ENCODE results near the gene FOXA1. TPM values are rescaled to one million over a fixed set of nuclear protein-coding genes. Genes with fewer than 3 reads are reported as not detected.

FOXA1 gene
- total and polyA plus RNA-seq, 9 donors = 0.12 to 2.9 (median 0.31) TPM; not detected in 6

GRCh38 chr14:37587131-37587803 lies 7.8 kb downstream of the FOXA1 start:
- intact Hi-C loops (cut with DNase I) = no loop called here
- peaks cover 5% of the 10 kb centered on the region for H3K27me3 ChIP-seq
- no peak overlapping the region for H3K4me3 ChIP-seq
- no peaks in the 10 kb centered on the region for H3K36me3 ChIP-seq
- peaks cover 3% of the 10 kb centered on the region for H3K4me1 ChIP-seq (ENCODE audit: insufficient read depth)
- 11 to 16% (median 16%) methylated on average over 4 of the region's 4 CpGs for WGBS, 3 donors
- TF ChIP-seq EP300 (IDR thresholded peaks at IDR 0.05) (no peak), POLR2A (IDR thresholded peaks at IDR 0.05) (no peak)
- TF ChIP-seq, protein P1, sequence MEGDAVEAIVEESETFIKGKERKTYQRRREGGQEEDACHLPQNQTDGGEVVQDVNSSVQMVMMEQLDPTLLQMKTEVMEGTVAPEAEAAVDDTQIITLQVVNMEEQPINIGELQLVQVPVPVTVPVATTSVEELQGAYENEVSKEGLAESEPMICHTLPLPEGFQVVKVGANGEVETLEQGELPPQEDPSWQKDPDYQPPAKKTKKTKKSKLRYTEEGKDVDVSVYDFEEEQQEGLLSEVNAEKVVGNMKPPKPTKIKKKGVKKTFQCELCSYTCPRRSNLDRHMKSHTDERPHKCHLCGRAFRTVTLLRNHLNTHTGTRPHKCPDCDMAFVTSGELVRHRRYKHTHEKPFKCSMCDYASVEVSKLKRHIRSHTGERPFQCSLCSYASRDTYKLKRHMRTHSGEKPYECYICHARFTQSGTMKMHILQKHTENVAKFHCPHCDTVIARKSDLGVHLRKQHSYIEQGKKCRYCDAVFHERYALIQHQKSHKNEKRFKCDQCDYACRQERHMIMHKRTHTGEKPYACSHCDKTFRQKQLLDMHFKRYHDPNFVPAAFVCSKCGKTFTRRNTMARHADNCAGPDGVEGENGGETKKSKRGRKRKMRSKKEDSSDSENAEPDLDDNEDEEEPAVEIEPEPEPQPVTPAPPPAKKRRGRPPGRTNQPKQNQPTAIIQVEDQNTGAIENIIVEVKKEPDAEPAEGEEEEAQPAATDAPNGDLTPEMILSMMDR (IDR thresholded peaks at IDR 0.05) = no peak
- DNase-seq = no peak
- H3K27ac ChIP-seq = no peak overlapping the region
- peaks cover 0 to 2% of the 10 kb centered on the region in 2 donors for H3K9me3 ChIP-seq

- Histone ChIP-seq H3K4me3 (no peak overlapping the region), H3K27me3 (peaks cover 5% of the 10 kb centered on the region), H3K4me1 (ENCODE audit: insufficient read depth) (no peaks in the 10 kb centered on the region), H3K9me3 (no peaks in the 10 kb centered on the region), H3K27ac (no peak overlapping the region), H3K36me3 (no peaks in the 10 kb centered on the region)
- DNase-seq = no peak
- WGBS, 3 donors = 1 to 3% (median 2%) methylated on average over 1 of the region's 1 CpG
- intact Hi-C loops (cut with DNase I) = no loop called here
- TF ChIP-seq EP300 (IDR thresholded peaks at IDR 0.05) (no peak), POLR2A (IDR thresholded peaks at IDR 0.05) (no peak)
- TF ChIP-seq, protein P1 (IDR thresholded peaks at IDR 0.05) = no peak
Measured at GRCh38 chr14:37586797-37587130, 8.3 kb downstream of the FOXA1 start.

GRCh38 chr14:37585971-37586796 lies 8.9 kb downstream of the FOXA1 start:
- H3K4me1 ChIP-seq (ENCODE audit: insufficient read depth) = no peaks in the 10 kb centered on the region
- no peaks in the 10 kb centered on the region for H3K9me3 ChIP-seq
- H3K36me3 ChIP-seq = no peaks in the 10 kb centered on the region
- TF ChIP-seq POLR2A (IDR thresholded peaks at IDR 0.05) = no peak
- TF ChIP-seq EP300 (IDR thresholded peaks at IDR 0.05) = no peak
- TF ChIP-seq, protein P1 (IDR thresholded peaks at IDR 0.05) = no peak
- no peak overlapping the region for H3K4me3 ChIP-seq
- H3K27ac ChIP-seq = no peak overlapping the region
- WGBS, 3 donors = 8 to 10% (median 10%) methylated on average over 10 of the region's 10 CpGs
- H3K27me3 ChIP-seq = peaks cover 5% of the 10 kb centered on the region
- no peak for DNase-seq
- intact Hi-C loops (cut with DNase I) = no loop called here

DNA sequence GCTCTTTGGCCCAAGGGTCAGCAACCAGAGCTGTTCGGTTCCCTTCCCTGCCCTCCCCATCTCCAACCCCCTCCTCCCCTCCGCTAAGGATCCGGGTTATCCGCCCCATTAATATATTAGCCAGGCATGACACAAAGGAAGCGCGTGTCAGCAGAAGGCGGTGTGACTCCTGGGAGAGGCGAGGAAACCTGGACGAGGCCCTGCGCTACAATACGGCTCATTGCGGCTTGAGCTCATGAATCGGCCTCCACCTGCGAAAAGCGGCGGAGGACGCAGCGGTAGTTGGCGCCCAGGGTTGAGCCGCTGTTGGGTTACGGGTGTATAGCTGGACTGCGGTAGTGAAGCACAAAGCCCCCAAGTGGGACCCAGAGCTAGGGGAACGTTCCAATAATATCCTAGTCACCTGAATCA lies 9.9 kb downstream of the FOXA1 start:
- Histone ChIP-seq H3K27ac (no peak overlapping the region), H3K4me1 (ENCODE audit: insufficient read depth) (no peaks in the 10 kb centered on the region)
- 7 to 10% (median 9%) methylated on average over 23 of the region's 23 CpGs for WGBS, 3 donors

More for the DNA sequence above, 9.9 kb downstream of the FOXA1 start:
- Histone ChIP-seq H3K27me3 (no peaks in the 10 kb centered on the region), H3K4me3 (no peak overlapping the region), H3K9me3 (no peaks in the 10 kb centered on the region), H3K36me3 (no peaks in the 10 kb centered on the region)
- no peak for DNase-seq
- intact Hi-C loops (cut with DNase I) = no loop called here
- TF ChIP-seq, protein P1 (IDR thresholded peaks at IDR 0.05) = no peak
- TF ChIP-seq POLR2A (IDR thresholded peaks at IDR 0.05) = no peak
- no peak for TF ChIP-seq EP300 (IDR thresholded peaks at IDR 0.05)
